Measurements from ENCODE around the gene ELOVL5. TPM values are rescaled to one million over a fixed set of nuclear protein-coding genes. Genes with fewer than 3 reads are reported as not detected.
A peak's percentile ranks its signal among the peaks of the same experiment; 100 is the strongest.
"Not testable (repeated sequence)": the region's sequence is repeated elsewhere in the genome, so short reads cannot be mapped to it uniquely, and the experiment has no call there.

ELOVL5 gene
- total and polyA plus RNA-seq, 10 donors, result 48.8 to 113 (median 91.2) TPM

- peaks cover 8 to 100% (median 61%) of the 10 kb centered on the region in 6 donors for H3K4me1 ChIP-seq
- H3K27me3 ChIP-seq (replicated peaks in 1 of 7), result no peaks in the 10 kb centered on the region
- WGBS, 5 donors, result 64 to 95% (median 92%) methylated on average over 2 of the region's 2 CpGs
- peaks cover 0 to 4% (median 0%) of the 10 kb centered on the region in 6 donors for H3K36me3 ChIP-seq
- no peak for TF ChIP-seq POLR2A (IDR thresholded peaks at IDR 0.05)
- TF ChIP-seq CTCF (IDR thresholded peaks at IDR 0.05 in 8 of 11, conservative IDR thresholded peaks at IDR 0.05 in 3 of 11), result no peak
- no peak for TF ChIP-seq POLR2AphosphoS5 (IDR thresholded peaks at IDR 0.05)
- intact Hi-C loops (cut with DNase I; ENCODE audit: low total_unique reads), result no loop called here
- no peak overlapping the region for H3K4me3 ChIP-seq
- H3K9me3 ChIP-seq, result no peaks in the 10 kb centered on the region
- no peak for DNase-seq
- no peak overlapping the region for H3K27ac ChIP-seq
These were observed 30.9 kb downstream of the ELOVL5 start for GRCh38 chr6:53317861-53318260.

GRCh38 chr6:53317299-53317698, 31.5 kb downstream of the ELOVL5 start:
- H3K27me3 ChIP-seq (replicated peaks in 1 of 7); DNase-seq; H3K36me3 ChIP-seq; intact Hi-C loops (cut with DNase I; ENCODE audit: low total_unique reads); H3K4me3 ChIP-seq; H3K27ac ChIP-seq; H3K9me3 ChIP-seq: not testable (repeated sequence)
- H3K4me1 ChIP-seq, result peaks cover 12 to 100% (median 61%) of the 10 kb centered on the region in 6 donors
- WGBS, 5 donors, result 88 to 96% (median 91%) methylated on average over 8 of the region's 8 CpGs

DNA sequence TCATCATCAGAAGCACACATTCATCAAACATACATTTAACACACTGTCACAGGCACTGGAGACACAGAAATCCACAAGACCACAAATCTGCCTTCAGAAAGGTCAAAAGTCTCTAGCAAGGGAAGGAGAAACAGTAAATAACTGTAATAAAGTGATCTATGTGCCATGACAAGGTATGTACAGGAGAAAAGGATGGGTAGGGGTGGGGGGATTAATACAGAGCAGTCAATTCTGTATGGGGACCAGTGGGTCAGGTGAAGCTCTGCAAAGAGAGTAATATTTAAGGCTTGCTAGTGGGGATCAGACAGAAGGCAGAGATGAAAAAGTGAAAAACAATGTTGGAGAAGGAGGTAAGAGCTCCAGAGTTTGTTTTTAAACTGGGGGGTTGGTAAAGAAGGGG, 32.6 kb downstream of the ELOVL5 start:
- H3K27me3 ChIP-seq (replicated peaks in 1 of 7), result no peaks in the 10 kb centered on the region
- TF ChIP-seq POLR2AphosphoS5 (IDR thresholded peaks at IDR 0.05) (no peak), POLR2A (IDR thresholded peaks at IDR 0.05) (no peak), CTCF (IDR thresholded peaks at IDR 0.05 in 8 of 11, conservative IDR thresholded peaks at IDR 0.05 in 3 of 11) (no peak)
- no peak for DNase-seq
- peaks cover 0 to 4% (median 0%) of the 10 kb centered on the region in 6 donors for H3K36me3 ChIP-seq
- H3K27ac ChIP-seq, result peak overlapping the region in 2 of 8 donors; percentile 17 to 25
- H3K4me3 ChIP-seq, result no peak overlapping the region
- H3K4me1 ChIP-seq, result peaks cover 23 to 100% (median 61%) of the 10 kb centered on the region in 6 donors
- no peaks in the 10 kb centered on the region for H3K9me3 ChIP-seq
- intact Hi-C loops (cut with DNase I; ENCODE audit: low total_unique reads), result no loop called here

DNA sequence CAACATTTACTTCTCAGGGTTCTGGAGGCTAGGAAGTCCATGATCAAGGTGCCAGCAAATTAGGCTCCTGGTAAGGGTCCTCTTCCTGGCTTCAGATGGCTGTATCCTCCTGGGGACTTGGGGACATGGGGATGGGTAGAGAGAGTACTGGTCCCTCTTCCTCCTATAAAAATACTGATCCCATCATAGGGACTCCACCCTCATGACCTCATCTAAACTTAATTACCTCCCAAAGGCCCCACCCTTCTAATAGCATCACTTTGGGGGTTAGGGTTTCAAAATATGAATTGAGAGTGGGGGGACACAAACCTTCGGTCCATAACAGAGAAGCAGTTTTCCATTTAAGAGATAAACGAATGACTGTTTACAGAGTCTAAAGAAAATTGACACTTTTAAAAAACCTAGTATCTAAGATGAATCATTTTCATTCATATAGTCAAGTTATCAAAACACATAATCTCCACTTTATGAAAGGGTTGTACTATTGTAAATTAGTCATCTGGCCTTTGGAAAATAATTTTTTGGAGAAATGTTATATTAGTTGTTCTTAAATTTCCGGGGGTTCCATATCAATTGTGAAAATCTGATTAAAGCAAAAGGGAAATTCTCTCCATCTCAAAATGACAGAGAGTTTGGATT, 33.5 kb downstream of the ELOVL5 start:
- Histone ChIP-seq H3K27ac (peak overlapping the region in 3 of 8 donors; percentile 10 to 25 (median 17)), H3K4me3 (no peak overlapping the region)
- WGBS, 5 donors, result 73 to 83% (median 75%) methylated on average over 3 of the region's 3 CpGs

More for the DNA sequence above, 33.5 kb downstream of the ELOVL5 start:
- DNase-seq, result no peak
- intact Hi-C loops (cut with DNase I; ENCODE audit: low total_unique reads), result no loop called here
- Histone ChIP-seq H3K36me3 (no peaks in the 10 kb centered on the region), H3K27me3 (replicated peaks in 1 of 7) (no peaks in the 10 kb centered on the region), H3K9me3 (no peaks in the 10 kb centered on the region), H3K4me1 (peaks cover 33 to 100% (median 67%) of the 10 kb centered on the region in 6 donors)
- TF ChIP-seq POLR2AphosphoS5 (IDR thresholded peaks at IDR 0.05), result no peak
- no peak for TF ChIP-seq CTCF (IDR thresholded peaks at IDR 0.05 in 8 of 11, conservative IDR thresholded peaks at IDR 0.05 in 3 of 11)
- TF ChIP-seq POLR2A (IDR thresholded peaks at IDR 0.05), result no peak

Data from spleen (tissue), 11 donors.